Neuronal stem cell (in vitro differentiated cells): ENCODE results near the gene THBS2.
A peak's percentile ranks its signal among the peaks of the same experiment; 100 is the strongest.

Experiments used
- DNase-seq: peaks from one replicate; pipeline ENCODE4 v3.0.0-alpha.2; 2013; ENCODE audit warnings: low spot score
- H2AFZ ChIP-seq: one replicate; pipeline ENCODE4 v1.6.1; 2013; ENCODE audit warnings: mild to moderate bottlenecking, low read length, inconsistent platforms
- H2AK5ac ChIP-seq: 2 replicates; pipeline ENCODE4 v1.6.1; 2013; ENCODE audit warnings: low read depth, mild to moderate bottlenecking, inconsistent platforms, low read length, moderate library complexity, mixed read lengths
- H2BK120ac ChIP-seq: 2 replicates; pipeline ENCODE4 v1.6.1; 2013; ENCODE audit warnings: low read depth, mild to moderate bottlenecking, inconsistent platforms, low read length, moderate library complexity, mixed read lengths
- H2BK12ac ChIP-seq: one replicate; pipeline ENCODE4 v1.6.1; 2013; ENCODE audit warnings: low read length, inconsistent platforms
- H2BK15ac ChIP-seq: 2 replicates; pipeline ENCODE4 v1.6.1; 2013; ENCODE audit warnings: mild to moderate bottlenecking, low read length, inconsistent platforms, mixed read lengths
- H2BK5ac ChIP-seq: one replicate; pipeline ENCODE4 v1.6.1; 2013; ENCODE audit warnings: inconsistent platforms, mild to moderate bottlenecking, low read length, moderate library complexity
- H3K14ac ChIP-seq: one replicate; pipeline ENCODE4 v1.6.1; 2013; ENCODE audit warnings: low read length, inconsistent platforms
- H3K18ac ChIP-seq: 2 replicates; pipeline ENCODE4 v1.6.1; 2013; ENCODE audit warnings: low read length, inconsistent platforms
- H3K23ac ChIP-seq: 2 replicates; pipeline ENCODE4 v1.6.1; 2013; ENCODE audit warnings: low read depth, mild to moderate bottlenecking, mixed read lengths, low read length, inconsistent platforms; ENCODE audit not compliant: poor library complexity
- H3K27ac ChIP-seq: replicated peaks from 3 replicates; pipeline ENCODE4 v1.5.1; 2013; ENCODE audit warnings: low read length, inconsistent platforms
- H3K27me3 ChIP-seq, 3 experiments: 2 replicates each; pipeline ENCODE4 v1.6.1; 2013; ENCODE audit warnings: low read length in 3 of 3, mild to moderate bottlenecking in 2 of 3, inconsistent platforms in 1 of 3, low read depth in 1 of 3, mixed read lengths in 1 of 3, moderate library complexity in 1 of 3; ENCODE audit not compliant: control insufficient read depth in 3 of 3, insufficient read depth in 3 of 3
- H3K36me3 ChIP-seq, 2 donors: replicated peaks in 1 of 2; 2 replicates each; pipeline ENCODE4 v1.6.1; 2013; ENCODE audit warnings: low read length in 2 of 2; ENCODE audit not compliant: control insufficient read depth in 2 of 2, insufficient read depth in 2 of 2
- H3K4ac ChIP-seq: 2 replicates; pipeline ENCODE4 v1.6.1; 2013; ENCODE audit warnings: inconsistent platforms, mild to moderate bottlenecking, low read length, moderate library complexity
- H3K4me1 ChIP-seq, 2 donors: 1 replicate in 1 of 2; 2 replicates in 1 of 2; pipeline ENCODE4 v1.6.1; 2013; ENCODE audit warnings: low read length in 2 of 2, low read depth in 1 of 2; ENCODE audit not compliant: control insufficient read depth in 2 of 2, insufficient read depth in 1 of 2
- H3K4me2 ChIP-seq: one replicate; pipeline ENCODE4 v1.6.1; 2013; ENCODE audit warnings: mild to moderate bottlenecking, low read length, inconsistent platforms; ENCODE audit not compliant: insufficient read depth, poor library complexity, severe bottlenecking
- H3K4me3 ChIP-seq, 2 donors: 2 replicates each; pipeline ENCODE4 v1.5.1; 2013; ENCODE audit warnings: low read length in 2 of 2, mild to moderate bottlenecking in 2 of 2, inconsistent platforms in 1 of 2, moderate library complexity in 1 of 2
- H3K79me1 ChIP-seq: one replicate; pipeline ENCODE4 v1.6.1; 2013; ENCODE audit warnings: low read depth, mild to moderate bottlenecking, inconsistent platforms, low read length, moderate library complexity
- H3K9ac ChIP-seq: one replicate; pipeline ENCODE4 v1.6.1; 2013; ENCODE audit warnings: mild to moderate bottlenecking, low read depth, low read length, inconsistent platforms; ENCODE audit not compliant: poor library complexity
- H3K9me3 ChIP-seq, 2 donors: replicated peaks in 1 of 2; 2 replicates each; pipeline versions ENCODE3 to v1.6.1; 2013; ENCODE audit warnings: low read length in 2 of 2, mild to moderate bottlenecking in 2 of 2, inconsistent platforms in 1 of 2, low read depth in 1 of 2, mixed read lengths in 1 of 2, moderate library complexity in 1 of 2; ENCODE audit not compliant: control insufficient read depth in 2 of 2, insufficient read depth in 1 of 2
- H4K8ac ChIP-seq: one replicate; pipeline ENCODE4 v1.6.1; 2013; ENCODE audit warnings: low read depth, mild to moderate bottlenecking, inconsistent platforms, low read length, moderate library complexity
- H4K91ac ChIP-seq: one replicate; pipeline ENCODE4 v1.6.1; 2013; ENCODE audit warnings: low read length, low read depth, mild to moderate bottlenecking, inconsistent platforms; ENCODE audit not compliant: poor library complexity
- WGBS, 2 donors: extraction: QIAGEN DNeasy Blood & Tissue Kit; methylation state at CpG; one replicate each; pipeline ENCODE4 v1.1.7; 2013; ENCODE audit warnings: missing lambda C conversion rate in 2 of 2, mixed read lengths in 1 of 2; ENCODE audit not compliant: insufficient read length in 2 of 2, insufficient replicate concordance in 1 of 2; ENCODE audit errors: extremely low coverage in 2 of 2; 5-methylcytosine and 5-hydroxymethylcytosine counted together

THBS2 gene

GRCh38 chr6:169240125-169240524 lies 13.5 kb downstream of the THBS2 start:
- H3K27ac ChIP-seq: no peak overlapping the region
- no peak overlapping the region for H3K14ac ChIP-seq
- H3K36me3 ChIP-seq: no peaks in the 10 kb centered on the region
- no peak overlapping the region for H2AK5ac ChIP-seq
- no peak overlapping the region for H3K9ac ChIP-seq
- no peak overlapping the region for H3K4ac ChIP-seq
- WGBS, 2 donors: no CpG with 5 or more reads among the region's 11 CpGs
- H3K4me3 ChIP-seq: no peak overlapping the region
- no peak overlapping the region for H2BK5ac ChIP-seq
- no peak overlapping the region for H2BK15ac ChIP-seq
- no peak overlapping the region for H2BK120ac ChIP-seq
- H3K4me1 ChIP-seq: no peaks in the 10 kb centered on the region
- H3K23ac ChIP-seq: no peak overlapping the region
- H4K91ac ChIP-seq: no peak overlapping the region
- H3K79me1 ChIP-seq: no peaks in the 10 kb centered on the region
- DNase-seq: no peak
- H3K4me2 ChIP-seq: no peak overlapping the region
- H4K8ac ChIP-seq: no peak overlapping the region
- no peak overlapping the region for H2BK12ac ChIP-seq
- no peak overlapping the region for H2AFZ ChIP-seq
- H3K18ac ChIP-seq: no peak overlapping the region
- no peaks in the 10 kb centered on the region for H3K27me3 ChIP-seq
- H3K9me3 ChIP-seq: no peaks in the 10 kb centered on the region

- Histone ChIP-seq H3K14ac (no peak overlapping the region), H2AK5ac (no peak overlapping the region), H2AFZ (no peak overlapping the region), H2BK12ac (no peak overlapping the region), H4K91ac (no peak overlapping the region), H3K4me2 (no peak overlapping the region), H3K4me3 (no peak overlapping the region), H3K79me1 (no peaks in the 10 kb centered on the region), H4K8ac (no peak overlapping the region), H2BK5ac (no peak overlapping the region), H3K4ac (no peak overlapping the region), H3K36me3 (no peaks in the 10 kb centered on the region), H3K23ac (no peak overlapping the region), H3K9me3 (peaks cover 0 to under 1% of the 10 kb centered on the region in 2 donors), H2BK120ac (no peak overlapping the region), H3K4me1 (no peaks in the 10 kb centered on the region), H3K18ac (no peak overlapping the region), H3K27ac (no peak overlapping the region), H3K9ac (no peak overlapping the region), H3K27me3 (no peaks in the 10 kb centered on the region), H2BK15ac (no peak overlapping the region)
- no CpG with 5 or more reads among the region's 7 CpGs for WGBS, 2 donors
- no peak for DNase-seq
Observed at GRCh38 chr6:169239181-169239580, 14.5 kb downstream of the THBS2 start.

- H3K4ac ChIP-seq: no peak overlapping the region
- H3K4me3 ChIP-seq: no peak overlapping the region
Observed at GRCh38 chr6:169238766-169239165, 14.9 kb downstream of the THBS2 start.

GRCh38 chr6:169237496-169238134 lies 16.0 kb downstream of the THBS2 start:
- H2BK5ac ChIP-seq: no peak overlapping the region
- no peak overlapping the region for H2BK120ac ChIP-seq
- no peak overlapping the region for H2AFZ ChIP-seq
- H4K8ac ChIP-seq: peak overlapping the region; percentile 72
- H3K4me3 ChIP-seq: peak overlapping the region in 1 of 2 donors; percentile 46
- H3K36me3 ChIP-seq: no peaks in the 10 kb centered on the region
- H3K9me3 ChIP-seq: peaks cover 0 to 12% of the 10 kb centered on the region in 2 donors
- H2BK15ac ChIP-seq: no peak overlapping the region
- H3K4ac ChIP-seq: peak overlapping the region; percentile 17
- no peak for DNase-seq
- H3K14ac ChIP-seq: peak overlapping the region; percentile 90
- H3K79me1 ChIP-seq: no peaks in the 10 kb centered on the region
- H4K91ac ChIP-seq: no peak overlapping the region
- H2BK12ac ChIP-seq: no peak overlapping the region
- H3K23ac ChIP-seq: peak overlapping the region; percentile 52
- H3K27me3 ChIP-seq: no peaks in the 10 kb centered on the region
- H3K27ac ChIP-seq: no peak overlapping the region
- WGBS, 2 donors: no CpG with 5 or more reads among the region's 25 CpGs
- no peaks in the 10 kb centered on the region for H3K4me1 ChIP-seq
- H3K9ac ChIP-seq: no peak overlapping the region
- H3K18ac ChIP-seq: peak overlapping the region; percentile 20
- no peak overlapping the region for H3K4me2 ChIP-seq
- peak overlapping the region; percentile 11 for H2AK5ac ChIP-seq

More at GRCh38 chr6:169238766-169239165, 14.9 kb downstream of the THBS2 start:
- H3K18ac ChIP-seq: no peak overlapping the region
- no peak overlapping the region for H4K8ac ChIP-seq
- no CpG with 5 or more reads among the region's 8 CpGs for WGBS, 2 donors
- DNase-seq: no peak
- H3K36me3 ChIP-seq: no peaks in the 10 kb centered on the region
- no peaks in the 10 kb centered on the region for H3K27me3 ChIP-seq
- H2BK12ac ChIP-seq: no peak overlapping the region
- no peak overlapping the region for H3K4me2 ChIP-seq
- H4K91ac ChIP-seq: no peak overlapping the region
- H2AFZ ChIP-seq: no peak overlapping the region
- H2BK15ac ChIP-seq: no peak overlapping the region
- no peak overlapping the region for H3K9ac ChIP-seq
- H3K79me1 ChIP-seq: no peaks in the 10 kb centered on the region
- no peak overlapping the region for H3K23ac ChIP-seq
- no peak overlapping the region for H2AK5ac ChIP-seq
- H3K9me3 ChIP-seq: peaks cover 0 to 5% of the 10 kb centered on the region in 2 donors
- H2BK120ac ChIP-seq: peak overlapping the region; percentile 29
- H3K27ac ChIP-seq: no peak overlapping the region
- no peak overlapping the region for H3K14ac ChIP-seq
- no peak overlapping the region for H2BK5ac ChIP-seq
- no peaks in the 10 kb centered on the region for H3K4me1 ChIP-seq
